Mesendoderm (in vitro differentiated cells): ENCODE measurements around the gene TFF3.

Source experiments
- DNase-seq: peaks from one replicate; pipeline ENCODE4 v3.0.0; 2013
- H2AK5ac ChIP-seq: 2 replicates; pipeline ENCODE4 v1.6.1; 2013; ENCODE audit warnings: low read length, inconsistent platforms
- H2BK120ac ChIP-seq: 2 replicates; pipeline ENCODE4 v1.6.1; 2013; ENCODE audit warnings: low read depth, mild to moderate bottlenecking, low read length, moderate library complexity, mixed read lengths
- H2BK15ac ChIP-seq: replicated peaks from 2 replicates; pipeline ENCODE4 v1.6.1; 2013; ENCODE audit warnings: low read depth, mild to moderate bottlenecking, moderate library complexity
- H2BK5ac ChIP-seq: 2 replicates; pipeline ENCODE4 v1.6.1; 2013; ENCODE audit warnings: low read length, inconsistent platforms
- H3K18ac ChIP-seq: 2 replicates; pipeline ENCODE4 v1.6.1; 2013; ENCODE audit warnings: mild to moderate bottlenecking, low read length, mixed read lengths
- H3K23ac ChIP-seq: one replicate; pipeline ENCODE4 v1.6.1; 2013; ENCODE audit warnings: low read length
- H3K27ac ChIP-seq: 2 replicates; pipeline ENCODE4 v1.5.1; 2013; ENCODE audit warnings: low read depth, mild to moderate bottlenecking, inconsistent platforms, low read length, moderate library complexity
- H3K27me3 ChIP-seq: 2 replicates; pipeline ENCODE4 v1.6.1; 2013; ENCODE audit warnings: low read length, control low read depth, mild to moderate bottlenecking, inconsistent platforms; ENCODE audit not compliant: insufficient read depth, poor library complexity
- H3K36me3 ChIP-seq: 2 replicates; pipeline ENCODE4 v1.6.1; 2013; ENCODE audit warnings: low read length, inconsistent platforms; ENCODE audit not compliant: control insufficient read depth, insufficient read depth
- H3K4ac ChIP-seq: one replicate; pipeline ENCODE4 v1.6.1; 2013; ENCODE audit warnings: low read depth, mild to moderate bottlenecking, low read length, moderate library complexity
- H3K4me1 ChIP-seq: 2 replicates; pipeline ENCODE4 v1.6.1; 2013; ENCODE audit warnings: low read depth, low read length, inconsistent platforms; ENCODE audit not compliant: control insufficient read depth
- H3K4me2 ChIP-seq: 2 replicates; pipeline ENCODE4 v1.6.1; 2013; ENCODE audit warnings: low read length
- H3K4me3 ChIP-seq: 2 replicates; pipeline ENCODE4 v1.5.1; 2013; ENCODE audit warnings: mild to moderate bottlenecking, low read length
- H3K56ac ChIP-seq: one replicate; pipeline ENCODE4 v1.6.1; 2013; ENCODE audit warnings: low read length
- H3K79me1 ChIP-seq: 2 replicates; pipeline ENCODE4 v1.6.1; 2013; ENCODE audit warnings: low read length, inconsistent platforms
- H3K79me2 ChIP-seq: 2 replicates; pipeline ENCODE4 v1.6.1; 2013; ENCODE audit warnings: mild to moderate bottlenecking, low read length; ENCODE audit not compliant: control insufficient read depth, insufficient read depth
- H3K9ac ChIP-seq: 2 replicates; pipeline ENCODE4 v1.6.1; 2013; ENCODE audit warnings: low read length, inconsistent platforms
- H4K5ac ChIP-seq: one replicate; pipeline ENCODE4 v1.6.1; 2013; ENCODE audit warnings: low read length
- H4K8ac ChIP-seq: one replicate; pipeline ENCODE4 v1.6.1; 2013; ENCODE audit warnings: low read depth, mild to moderate bottlenecking, control low read depth, low read length, moderate library complexity
- WGBS: extraction: QIAGEN DNeasy Blood & Tissue Kit; methylation state at CpG from one replicate; pipeline ENCODE4 v1.1.7; 2013; ENCODE audit warnings: low lambda C conversion rate, missing lambda C conversion rate; ENCODE audit not compliant: insufficient coverage; ENCODE audit errors: extremely low coverage; 5-methylcytosine and 5-hydroxymethylcytosine counted together

The TFF3 gene

DNA sequence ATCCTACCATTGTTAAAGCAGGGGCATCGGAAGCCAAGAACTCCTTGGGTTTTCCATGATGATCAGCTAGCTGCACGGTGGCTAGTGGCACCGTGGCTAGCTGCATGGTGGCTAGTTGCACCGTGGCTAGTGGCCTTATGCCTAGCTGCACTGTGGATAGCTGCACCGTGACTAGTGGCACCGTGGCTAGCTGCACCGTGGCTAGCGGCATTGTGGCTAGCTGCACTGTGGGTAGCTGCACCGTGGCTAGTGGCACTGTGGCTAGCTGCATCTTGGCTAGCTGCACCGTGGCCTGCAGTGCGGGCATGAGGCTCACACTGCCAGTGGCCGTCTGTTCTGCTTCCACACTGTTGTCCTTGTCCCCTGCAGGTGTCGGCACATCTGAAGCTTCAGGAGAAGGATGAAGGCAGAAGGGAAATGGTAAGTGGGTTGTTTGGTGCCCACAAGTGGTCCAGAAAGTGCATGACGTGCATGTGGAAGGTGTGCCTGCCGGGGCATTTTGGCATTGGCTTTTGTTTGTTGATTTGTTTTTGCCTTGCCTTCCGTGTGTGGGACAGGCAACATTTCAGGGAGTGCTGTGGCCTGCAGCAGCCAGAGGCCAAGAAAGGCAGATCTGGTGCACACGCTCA lies 38.6 kb downstream of the TFF3 start:
- H3K4me2 ChIP-seq = no peak overlapping the region
- H3K4me3 ChIP-seq = no peak overlapping the region
- H2BK5ac ChIP-seq = no peak overlapping the region
- no peak overlapping the region for H3K27ac ChIP-seq
- no peak overlapping the region for H3K56ac ChIP-seq
- H3K36me3 ChIP-seq = no peaks in the 10 kb centered on the region
- H3K79me1 ChIP-seq = no peaks in the 10 kb centered on the region
- no peak overlapping the region for H4K8ac ChIP-seq
- H2AK5ac ChIP-seq = no peak overlapping the region
- DNase-seq = no peak
- H3K27me3 ChIP-seq = no peaks in the 10 kb centered on the region
- H3K18ac ChIP-seq = no peak overlapping the region
- no peak overlapping the region for H4K5ac ChIP-seq
- H3K4me1 ChIP-seq = no peaks in the 10 kb centered on the region
- H3K9ac ChIP-seq = no peak overlapping the region
- no peak overlapping the region for H3K23ac ChIP-seq
- no peak overlapping the region for H3K4ac ChIP-seq
- no peak overlapping the region for H2BK15ac ChIP-seq
- WGBS = no CpG with 5 or more reads among the region's 17 CpGs
- no peak overlapping the region for H2BK120ac ChIP-seq
- H3K79me2 ChIP-seq = no peaks in the 10 kb centered on the region

- H3K4me3 ChIP-seq = no peak overlapping the region
- H3K4me2 ChIP-seq = no peak overlapping the region
- no peak overlapping the region for H3K9ac ChIP-seq
- H3K4me1 ChIP-seq = no peaks in the 10 kb centered on the region
- no peaks in the 10 kb centered on the region for H3K36me3 ChIP-seq
- no peak overlapping the region for H2AK5ac ChIP-seq
- no peaks in the 10 kb centered on the region for H3K27me3 ChIP-seq
- H3K18ac ChIP-seq = no peak overlapping the region
- H4K8ac ChIP-seq = no peak overlapping the region
- no peak overlapping the region for H3K23ac ChIP-seq
- H3K56ac ChIP-seq = no peak overlapping the region
- H3K4ac ChIP-seq = no peak overlapping the region
- no peak for DNase-seq
- no CpG with 5 or more reads among the region's 13 CpGs for WGBS
- H2BK5ac ChIP-seq = no peak overlapping the region
- H3K27ac ChIP-seq = no peak overlapping the region
- no peak overlapping the region for H2BK15ac ChIP-seq
- no peaks in the 10 kb centered on the region for H3K79me1 ChIP-seq
- H4K5ac ChIP-seq = no peak overlapping the region
- no peak overlapping the region for H2BK120ac ChIP-seq
- H3K79me2 ChIP-seq = no peaks in the 10 kb centered on the region
Observed at GRCh38 chr21:42276076-42276475, 39.1 kb downstream of the TFF3 start.

DNA sequence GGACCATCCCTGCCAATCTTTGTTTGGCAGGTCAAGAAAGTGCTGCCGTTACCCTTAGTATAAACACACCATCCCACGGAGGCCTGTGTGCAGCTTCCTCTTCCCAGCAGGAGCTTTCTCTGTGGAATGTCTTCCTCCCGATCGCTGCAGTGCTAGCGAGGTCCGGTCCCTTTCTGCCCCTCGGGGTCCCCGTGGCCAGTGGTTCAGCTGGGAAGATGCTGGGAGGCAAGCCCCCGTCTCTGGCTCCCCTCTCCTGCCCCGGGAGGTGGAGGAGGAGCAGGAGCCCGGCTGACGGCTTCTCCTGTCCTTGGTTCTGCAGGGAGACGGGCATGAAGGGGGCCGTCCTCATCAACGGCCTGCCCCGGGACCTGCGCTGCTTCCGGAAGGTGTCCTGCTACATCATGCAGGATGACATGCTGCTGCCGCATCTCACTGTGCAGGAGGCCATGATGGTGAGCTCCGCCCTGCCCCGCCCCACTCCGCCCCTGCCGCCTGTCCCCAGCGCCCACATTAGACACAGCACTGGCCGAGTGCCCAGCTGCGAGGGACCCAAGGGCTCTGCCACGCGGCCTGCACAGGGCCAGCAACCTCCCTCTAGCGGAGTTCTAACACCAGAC lies 42.1 kb downstream of the TFF3 start:
- Histone ChIP-seq H3K4me3 (no peak overlapping the region), H3K4ac (no peak overlapping the region), H2AK5ac (no peak overlapping the region), H3K4me2 (no peak overlapping the region), H4K5ac (no peak overlapping the region), H3K79me2 (no peaks in the 10 kb centered on the region), H4K8ac (no peak overlapping the region), H3K4me1 (no peaks in the 10 kb centered on the region), H2BK120ac (no peak overlapping the region), H3K18ac (no peak overlapping the region), H3K23ac (no peak overlapping the region), H2BK5ac (no peak overlapping the region), H3K79me1 (no peaks in the 10 kb centered on the region), H3K27me3 (no peaks in the 10 kb centered on the region), H3K27ac (no peak overlapping the region), H3K36me3 (no peaks in the 10 kb centered on the region), H3K56ac (no peak overlapping the region), H3K9ac (no peak overlapping the region), H2BK15ac (no peak overlapping the region)
- DNase-seq = no peak
- no CpG with 5 or more reads among the region's 29 CpGs for WGBS

DNA sequence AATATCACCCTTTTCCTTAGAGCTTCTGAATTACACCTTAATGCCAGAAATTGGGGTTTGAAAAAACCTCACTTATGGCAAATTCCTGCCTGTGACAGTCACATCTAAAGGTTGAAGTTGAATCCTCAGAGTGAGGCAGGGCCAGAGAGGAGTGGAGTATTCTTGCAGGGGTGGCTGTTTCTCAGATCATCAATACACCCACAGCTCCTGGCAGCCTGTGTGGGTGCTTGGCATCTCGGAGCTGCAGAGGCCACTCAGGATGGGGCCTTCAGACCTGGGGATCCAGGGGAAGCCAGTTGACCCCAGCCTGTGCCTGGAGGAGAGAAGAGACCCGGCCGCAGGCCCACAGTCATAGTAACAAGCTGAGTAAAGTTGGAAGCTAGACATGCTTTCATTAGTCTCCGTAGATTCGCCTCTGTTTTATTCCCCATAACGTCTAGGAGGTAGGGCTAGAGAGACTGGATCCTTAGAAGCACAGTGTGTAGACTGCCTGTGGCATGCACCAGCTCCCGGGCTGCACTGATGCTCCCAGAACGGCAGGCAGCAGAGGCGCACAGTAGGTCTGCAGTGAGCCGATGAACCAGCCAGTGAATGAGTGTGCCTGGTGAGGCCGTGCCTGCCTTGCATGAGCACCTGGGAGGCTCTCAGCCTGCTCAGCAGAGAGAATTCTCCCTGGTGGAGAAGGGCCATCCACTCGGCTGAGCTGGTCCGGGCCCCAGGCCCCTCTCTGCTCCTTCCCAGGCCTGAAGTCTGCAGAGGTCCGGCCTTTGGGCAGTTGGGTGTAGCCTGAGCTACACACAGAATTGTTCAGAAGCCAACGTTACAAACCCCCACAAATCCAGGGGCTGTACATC lies 42.9 kb downstream of the TFF3 start:
- H3K4me2 ChIP-seq = no peak overlapping the region
- H4K8ac ChIP-seq = no peak overlapping the region
- no peak overlapping the region for H2BK120ac ChIP-seq
- H3K23ac ChIP-seq = no peak overlapping the region
- H3K79me2 ChIP-seq = no peaks in the 10 kb centered on the region
- no peaks in the 10 kb centered on the region for H3K79me1 ChIP-seq
- H3K9ac ChIP-seq = no peak overlapping the region
- no peak overlapping the region for H2BK15ac ChIP-seq
- H3K56ac ChIP-seq = no peak overlapping the region
- no CpG with 5 or more reads among the region's 15 CpGs for WGBS
- no peak for DNase-seq
- H3K4me3 ChIP-seq = no peak overlapping the region
- no peak overlapping the region for H3K4ac ChIP-seq
- no peak overlapping the region for H3K18ac ChIP-seq
- no peaks in the 10 kb centered on the region for H3K27me3 ChIP-seq
- no peak overlapping the region for H3K27ac ChIP-seq
- H2AK5ac ChIP-seq = no peak overlapping the region
- no peaks in the 10 kb centered on the region for H3K36me3 ChIP-seq
- no peak overlapping the region for H2BK5ac ChIP-seq
- H3K4me1 ChIP-seq = no peaks in the 10 kb centered on the region
- no peak overlapping the region for H4K5ac ChIP-seq

DNA sequence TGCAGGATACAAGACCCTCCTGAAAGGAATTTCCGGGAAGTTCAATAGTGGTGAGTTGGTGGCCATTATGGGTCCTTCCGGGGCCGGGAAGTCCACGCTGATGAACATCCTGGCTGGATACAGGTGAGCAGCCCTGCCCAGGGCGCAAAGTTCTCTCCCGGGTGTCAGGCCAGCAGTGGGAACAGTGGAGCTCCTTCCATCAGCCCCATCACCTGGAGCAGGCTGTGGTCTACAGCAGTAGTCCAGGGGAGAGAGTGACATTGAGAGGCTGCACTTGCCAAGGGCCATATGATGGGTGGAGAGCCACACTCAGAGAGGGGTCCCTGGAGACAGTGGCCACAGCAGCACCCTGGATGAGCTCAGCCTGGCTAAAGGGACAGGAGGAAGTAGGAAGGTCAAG lies 44.1 kb downstream of the TFF3 start:
- no peak overlapping the region for H3K4me3 ChIP-seq
- no peak overlapping the region for H3K18ac ChIP-seq
- no peaks in the 10 kb centered on the region for H3K79me1 ChIP-seq
- no peak overlapping the region for H3K27ac ChIP-seq
- no peak overlapping the region for H3K23ac ChIP-seq
- no peaks in the 10 kb centered on the region for H3K36me3 ChIP-seq
- WGBS = no CpG with 5 or more reads among the region's 6 CpGs
- no peak overlapping the region for H3K4ac ChIP-seq
- H2BK15ac ChIP-seq = no peak overlapping the region
- H3K4me2 ChIP-seq = no peak overlapping the region
- no peaks in the 10 kb centered on the region for H3K27me3 ChIP-seq
- H3K79me2 ChIP-seq = no peaks in the 10 kb centered on the region
- no peaks in the 10 kb centered on the region for H3K4me1 ChIP-seq
- H2BK120ac ChIP-seq = no peak overlapping the region
- no peak overlapping the region for H2BK5ac ChIP-seq
- H3K56ac ChIP-seq = no peak overlapping the region
- H2AK5ac ChIP-seq = no peak overlapping the region
- no peak overlapping the region for H4K5ac ChIP-seq
- H3K9ac ChIP-seq = no peak overlapping the region
- H4K8ac ChIP-seq = no peak overlapping the region
- no peak for DNase-seq
